ENCODE measurements around the gene ZNF804A.

DNA sequence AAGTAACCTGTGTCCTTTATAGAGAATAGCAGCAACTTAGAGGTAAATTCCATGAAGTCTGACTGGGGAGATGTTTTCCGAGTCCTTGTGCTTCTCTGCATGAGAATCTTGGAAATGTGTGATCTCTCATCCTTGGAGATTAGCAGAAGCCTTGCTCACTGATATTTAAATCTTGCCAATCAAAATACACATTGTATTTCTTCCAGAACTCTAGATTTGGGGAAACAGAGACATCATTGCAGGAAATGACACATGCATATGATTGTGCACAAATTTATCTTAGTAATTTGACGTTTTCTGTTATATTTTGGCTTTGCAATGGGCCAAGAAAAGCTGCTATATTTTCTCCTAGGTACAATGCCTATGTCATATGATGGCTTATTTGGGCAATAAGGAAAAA lies 182.6 kb downstream of the ZNF804A start:
- TF ChIP-seq POLR2A (IDR thresholded peaks at IDR 0.05), result no peak
- TF ChIP-seq, protein P1, sequence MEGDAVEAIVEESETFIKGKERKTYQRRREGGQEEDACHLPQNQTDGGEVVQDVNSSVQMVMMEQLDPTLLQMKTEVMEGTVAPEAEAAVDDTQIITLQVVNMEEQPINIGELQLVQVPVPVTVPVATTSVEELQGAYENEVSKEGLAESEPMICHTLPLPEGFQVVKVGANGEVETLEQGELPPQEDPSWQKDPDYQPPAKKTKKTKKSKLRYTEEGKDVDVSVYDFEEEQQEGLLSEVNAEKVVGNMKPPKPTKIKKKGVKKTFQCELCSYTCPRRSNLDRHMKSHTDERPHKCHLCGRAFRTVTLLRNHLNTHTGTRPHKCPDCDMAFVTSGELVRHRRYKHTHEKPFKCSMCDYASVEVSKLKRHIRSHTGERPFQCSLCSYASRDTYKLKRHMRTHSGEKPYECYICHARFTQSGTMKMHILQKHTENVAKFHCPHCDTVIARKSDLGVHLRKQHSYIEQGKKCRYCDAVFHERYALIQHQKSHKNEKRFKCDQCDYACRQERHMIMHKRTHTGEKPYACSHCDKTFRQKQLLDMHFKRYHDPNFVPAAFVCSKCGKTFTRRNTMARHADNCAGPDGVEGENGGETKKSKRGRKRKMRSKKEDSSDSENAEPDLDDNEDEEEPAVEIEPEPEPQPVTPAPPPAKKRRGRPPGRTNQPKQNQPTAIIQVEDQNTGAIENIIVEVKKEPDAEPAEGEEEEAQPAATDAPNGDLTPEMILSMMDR (IDR thresholded peaks at IDR 0.05), result no peak

Measured in uterus (tissue), 2 donors.